ENCODE results near the gene COX7A2L.
"Not testable (repeated sequence)": the region's sequence is repeated elsewhere in the genome, so short reads cannot be mapped to it uniquely, and the experiment has no call there.

The COX7A2L gene

GRCh38 chr2:42337846-42338566 is 23.0 kb downstream of the COX7A2L start:
- H3K9me3 ChIP-seq (ENCODE audit: insufficient read depth, low read depth, low read length) = no peaks in the 10 kb centered on the region
- H3K27me3 ChIP-seq (ENCODE audit: insufficient read depth, low read length) = no peaks in the 10 kb centered on the region
- no peak overlapping the region for H3K9ac ChIP-seq (ENCODE audit: low read depth, low read length)
- peaks cover 4% of the 10 kb centered on the region; the same call in 1 of the 2 replicates for H3K4me1 ChIP-seq (ENCODE audit: insufficient read depth, low read length)
- no peak overlapping the region for H3K4me3 ChIP-seq (ENCODE audit: low read length)
- no peak overlapping the region for H3K27ac ChIP-seq (ENCODE audit: low read depth, low read length)
- 95% methylated on average over 28 of the region's 28 CpGs for WGBS
- peaks cover 30% of the 10 kb centered on the region for H3K36me3 ChIP-seq (ENCODE audit: insufficient read depth, low read length)

GRCh38 chr2:42337356-42337820 is 23.6 kb downstream of the COX7A2L start:
- Histone ChIP-seq H3K4me1 (ENCODE audit: insufficient read depth, low read length) (peaks cover 2% of the 10 kb centered on the region; the same call in 1 of the 2 replicates), H3K27ac (ENCODE audit: low read depth, low read length) (no peak overlapping the region), H3K9me3 (ENCODE audit: insufficient read depth, low read depth, low read length) (no peaks in the 10 kb centered on the region), H3K36me3 (ENCODE audit: insufficient read depth, low read length) (peaks cover 36% of the 10 kb centered on the region), H3K4me3 (ENCODE audit: low read length) (no peak overlapping the region), H3K9ac (ENCODE audit: low read depth, low read length) (no peak overlapping the region), H3K27me3 (ENCODE audit: insufficient read depth, low read length) (no peaks in the 10 kb centered on the region)
- 95% methylated on average over 5 of the region's 5 CpGs for WGBS

GRCh38 chr2:42336361-42336965 is 24.6 kb downstream of the COX7A2L start:
- H3K36me3 ChIP-seq (ENCODE audit: insufficient read depth, low read length) = peaks cover 46% of the 10 kb centered on the region
- no peak overlapping the region for H3K27ac ChIP-seq (ENCODE audit: low read depth, low read length)
- H3K27me3 ChIP-seq (ENCODE audit: insufficient read depth, low read length) = no peaks in the 10 kb centered on the region
- H3K9me3 ChIP-seq (ENCODE audit: insufficient read depth, low read depth, low read length) = no peaks in the 10 kb centered on the region
- no peak overlapping the region for H3K9ac ChIP-seq (ENCODE audit: low read depth, low read length)
- H3K4me3 ChIP-seq (ENCODE audit: low read length) = no peak overlapping the region
- 97% methylated on average over 9 of the region's 9 CpGs for WGBS
- H3K4me1 ChIP-seq (ENCODE audit: insufficient read depth, low read length) = no peaks in the 10 kb centered on the region

- no peak overlapping the region for H3K9ac ChIP-seq (ENCODE audit: low read depth, low read length)
- H3K4me3 ChIP-seq (ENCODE audit: low read length) = no peak overlapping the region
- 94% methylated on average over 10 of the region's 10 CpGs for WGBS
- H3K4me1 ChIP-seq (ENCODE audit: insufficient read depth, low read length) = no peaks in the 10 kb centered on the region
- peaks cover 54% of the 10 kb centered on the region for H3K36me3 ChIP-seq (ENCODE audit: insufficient read depth, low read length)
- H3K27ac ChIP-seq (ENCODE audit: low read depth, low read length) = no peak overlapping the region
- no peaks in the 10 kb centered on the region for H3K9me3 ChIP-seq (ENCODE audit: insufficient read depth, low read depth, low read length)
- H3K27me3 ChIP-seq (ENCODE audit: insufficient read depth, low read length) = no peaks in the 10 kb centered on the region
Observed at GRCh38 chr2:42335514-42336104, 25.4 kb downstream of the COX7A2L start.

- not testable (repeated sequence) for H3K4me3 ChIP-seq (ENCODE audit: low read length); H3K9ac ChIP-seq (ENCODE audit: low read depth, low read length); H3K4me1 ChIP-seq (ENCODE audit: insufficient read depth, low read length); H3K9me3 ChIP-seq (ENCODE audit: insufficient read depth, low read depth, low read length); H3K27me3 ChIP-seq (ENCODE audit: insufficient read depth, low read length); H3K27ac ChIP-seq (ENCODE audit: low read depth, low read length)
- H3K36me3 ChIP-seq (ENCODE audit: insufficient read depth, low read length) = peaks cover 62% of the 10 kb centered on the region
- 93% methylated on average over 6 of the region's 6 CpGs for WGBS
Observed at GRCh38 chr2:42334865-42335264, 26.2 kb downstream of the COX7A2L start.

GRCh38 chr2:42334220-42334619 is 26.8 kb downstream of the COX7A2L start:
- 100% methylated on average over 3 of the region's 3 CpGs for WGBS

GRCh38 chr2:42333579-42333978 is 27.4 kb downstream of the COX7A2L start:
- Histone ChIP-seq H3K36me3 (ENCODE audit: insufficient read depth, low read length) (peaks cover 75% of the 10 kb centered on the region), H3K4me1 (ENCODE audit: insufficient read depth, low read length) (no peaks in the 10 kb centered on the region), H3K9ac (ENCODE audit: low read depth, low read length) (no peak overlapping the region), H3K27ac (ENCODE audit: low read depth, low read length) (no peak overlapping the region), H3K9me3 (ENCODE audit: insufficient read depth, low read depth, low read length) (no peaks in the 10 kb centered on the region), H3K4me3 (ENCODE audit: low read length) (no peak overlapping the region), H3K27me3 (ENCODE audit: insufficient read depth, low read length) (no peaks in the 10 kb centered on the region)
- 95% methylated on average over 4 of the region's 4 CpGs for WGBS

More at GRCh38 chr2:42334220-42334619, 26.8 kb downstream of the COX7A2L start:
- Histone ChIP-seq H3K27ac (ENCODE audit: low read depth, low read length) (no peak overlapping the region), H3K27me3 (ENCODE audit: insufficient read depth, low read length) (no peaks in the 10 kb centered on the region), H3K9ac (ENCODE audit: low read depth, low read length) (no peak overlapping the region), H3K4me3 (ENCODE audit: low read length) (no peak overlapping the region), H3K4me1 (ENCODE audit: insufficient read depth, low read length) (no peaks in the 10 kb centered on the region), H3K36me3 (ENCODE audit: insufficient read depth, low read length) (peaks cover 68% of the 10 kb centered on the region), H3K9me3 (ENCODE audit: insufficient read depth, low read depth, low read length) (no peaks in the 10 kb centered on the region)

- Histone ChIP-seq H3K27me3 (ENCODE audit: insufficient read depth, low read length) (no peaks in the 10 kb centered on the region), H3K4me1 (ENCODE audit: insufficient read depth, low read length) (no peaks in the 10 kb centered on the region), H3K27ac (ENCODE audit: low read depth, low read length) (no peak overlapping the region), H3K9me3 (ENCODE audit: insufficient read depth, low read depth, low read length) (no peaks in the 10 kb centered on the region), H3K36me3 (ENCODE audit: insufficient read depth, low read length) (peaks cover 83% of the 10 kb centered on the region), H3K9ac (ENCODE audit: low read depth, low read length) (no peak overlapping the region), H3K4me3 (ENCODE audit: low read length) (no peak overlapping the region)
- WGBS = 97% methylated on average over 3 of the region's 4 CpGs
Observed at GRCh38 chr2:42332575-42332974, 28.4 kb downstream of the COX7A2L start.

- Histone ChIP-seq H3K4me3 (ENCODE audit: low read length) (no peak overlapping the region), H3K9ac (ENCODE audit: low read depth, low read length) (no peak overlapping the region), H3K9me3 (ENCODE audit: insufficient read depth, low read depth, low read length) (no peaks in the 10 kb centered on the region), H3K4me1 (ENCODE audit: insufficient read depth, low read length) (no peaks in the 10 kb centered on the region), H3K27ac (ENCODE audit: low read depth, low read length) (no peak overlapping the region), H3K27me3 (ENCODE audit: insufficient read depth, low read length) (no peaks in the 10 kb centered on the region), H3K36me3 (ENCODE audit: insufficient read depth, low read length) (peaks cover 89% of the 10 kb centered on the region)
- WGBS = 94% methylated on average over 7 of the region's 9 CpGs
Observed at GRCh38 chr2:42331569-42332284, 29.3 kb downstream of the COX7A2L start.

GRCh38 chr2:42329736-42330135 is 31.3 kb downstream of the COX7A2L start:
- H3K36me3 ChIP-seq (ENCODE audit: insufficient read depth, low read length) = peaks cover 93% of the 10 kb centered on the region
- H3K9ac ChIP-seq (ENCODE audit: low read depth, low read length) = no peak overlapping the region
- H3K27me3 ChIP-seq (ENCODE audit: insufficient read depth, low read length) = no peaks in the 10 kb centered on the region
- 95% methylated on average over 4 of the region's 5 CpGs for WGBS
- H3K27ac ChIP-seq (ENCODE audit: low read depth, low read length) = no peak overlapping the region
- no peaks in the 10 kb centered on the region for H3K4me1 ChIP-seq (ENCODE audit: insufficient read depth, low read length)
- no peak overlapping the region for H3K4me3 ChIP-seq (ENCODE audit: low read length)
- no peaks in the 10 kb centered on the region for H3K9me3 ChIP-seq (ENCODE audit: insufficient read depth, low read depth, low read length)

GRCh38 chr2:42328923-42329322 is 32.1 kb downstream of the COX7A2L start:
- H3K9me3 ChIP-seq (ENCODE audit: insufficient read depth, low read depth, low read length) = no peaks in the 10 kb centered on the region
- H3K27me3 ChIP-seq (ENCODE audit: insufficient read depth, low read length) = no peaks in the 10 kb centered on the region
- no peak overlapping the region for H3K9ac ChIP-seq (ENCODE audit: low read depth, low read length)
- no peak overlapping the region for H3K27ac ChIP-seq (ENCODE audit: low read depth, low read length)
- WGBS = 98% methylated on average over 3 of the region's 6 CpGs
- H3K36me3 ChIP-seq (ENCODE audit: insufficient read depth, low read length) = peaks cover 91% of the 10 kb centered on the region
- no peak overlapping the region for H3K4me3 ChIP-seq (ENCODE audit: low read length)
- no peaks in the 10 kb centered on the region for H3K4me1 ChIP-seq (ENCODE audit: insufficient read depth, low read length)

All from HUES64 (cell line).